HCT116 (cell line): ENCODE measurements around the gene SEPTIN2. TPM values are rescaled to one million over a fixed set of nuclear protein-coding genes. Genes with fewer than 3 reads are reported as not detected.

Experiments
- ATAC-seq: fragments of 200-7000 bp; cut with Tn5 transposase; 2 replicates; pipeline ENCODE4 v1.9.1; 2020; ENCODE audit warnings: mild to moderate bottlenecking, moderate library complexity
- BruUV-seq: library from RNA; stranded (reverse); fragments of 400-500 nt; replicated peaks from 2 replicates; lab custom pipeline; 2021; lab: Mats Ljungman, UMichigan
- CTCF ChIA-PET: fragments of 300-600 bp; sonication (Branson Sonifier 250); formaldehyde crosslinking; loops from one replicate; lab custom pipeline; 2021; ENCODE audit warnings: antibody characterized with exemption; lab: Charles Lee
- POLR2A ChIA-PET: fragments of 300-600, 350-600 bp; sonication (Branson Sonifier 250); formaldehyde crosslinking; loops from one replicate; lab custom pipeline; 2021; ENCODE audit warnings: antibody characterized with exemption; lab: Charles Lee
- RAD21 ChIA-PET, 2 experiments: fragments of 300-600 bp; sonication (Branson Sonifier 250); formaldehyde crosslinking; loops; one replicate each; lab custom pipeline; 2023; ENCODE audit warnings: low total read pairs in 2 of 2; ENCODE audit not compliant: uncharacterized antibody in 2 of 2, unreplicated experiment in 2 of 2, low non-redundant PET in 1 of 2; lab: Charles Lee
- DNase-seq: peaks from one replicate; pipeline ENCODE4 v3.0.0-alpha.2; 2010; ENCODE audit warnings: low read depth, low spot score
- H2AFZ ChIP-seq: fragments of 200-600 bp; shearing (Covaris generic), sonication (generic); 2 replicates; pipeline ENCODE4 v1.6.1; 2017; ENCODE audit warnings: low read depth, mixed run types, mixed read lengths, antibody characterized with exemption, low read length; ENCODE audit not compliant: poor library complexity, severe bottlenecking
- H3K27ac ChIP-seq: 2 replicates; pipeline ENCODE4 v1.5.1; 2012; ENCODE audit warnings: low read depth, low read length
- H3K27me3 ChIP-seq: fragments of 200-600 bp; sonication (generic); 2 replicates; pipeline ENCODE4 v1.6.1; 2016; ENCODE audit warnings: mixed run types, low read length, mixed read lengths; ENCODE audit not compliant: insufficient read depth
- H3K36me3 ChIP-seq, 2 experiments: fragments of 200-500 bp in 1 of 2; fragments of 200-600 bp in 1 of 2; sonication (Bioruptor generic) in 1 of 2; sonication (generic) in 1 of 2; 2 replicates each; pipeline versions ENCODE4 v1.5.1 to v1.6.1; 2014 to 2016; ENCODE audit warnings: low read length in 2 of 2, inconsistent platforms in 1 of 2, mixed read lengths in 1 of 2, mixed run types in 1 of 2; ENCODE audit not compliant: insufficient read depth in 2 of 2, control insufficient read depth in 1 of 2
- H3K4me1 ChIP-seq, 2 experiments: fragments of 200-600 bp in 1 of 2; sonication (generic) in 1 of 2; 2 replicates each; pipeline versions ENCODE4 v1.5.1 to v1.6.1; 2012 to 2017; ENCODE audit warnings: low read length in 2 of 2, inconsistent platforms in 1 of 2, mild to moderate bottlenecking in 1 of 2, mixed read lengths in 1 of 2, mixed run types in 1 of 2, moderate library complexity in 1 of 2; ENCODE audit not compliant: insufficient read depth in 2 of 2, control insufficient read depth in 1 of 2
- H3K4me2 ChIP-seq: fragments of 200-600 bp; sonication (generic); 2 replicates; pipeline ENCODE4 v1.6.1; 2017; ENCODE audit warnings: mixed run types, low read length, mixed read lengths
- H3K4me3 ChIP-seq, 2 experiments: fragments of 200-600 bp in 1 of 2; sonication (generic) in 1 of 2; replicated peaks in 1 of 2; 2 replicates each; pipeline ENCODE4 v1.5.1; 2011 to 2016; ENCODE audit warnings: low read length in 2 of 2, control low read depth in 1 of 2, low read depth in 1 of 2, mild to moderate bottlenecking in 1 of 2, mixed read lengths in 1 of 2, mixed run types in 1 of 2
- H3K79me2 ChIP-seq: fragments of 200-600 bp; sonication (generic); 2 replicates; pipeline ENCODE4 v1.6.1; 2017; ENCODE audit warnings: mild to moderate bottlenecking, mixed run types, low read length, moderate library complexity, mixed read lengths; ENCODE audit not compliant: insufficient read depth
- H3K9ac ChIP-seq: fragments of 200-600 bp; sonication (generic); 2 replicates; pipeline ENCODE4 v1.6.1; 2016; ENCODE audit warnings: low read length, mixed read lengths
- H3K9me2 ChIP-seq: fragments of 200-600 bp; sonication (generic), shearing (Covaris generic); 2 replicates; pipeline ENCODE4 v1.6.1; 2017; ENCODE audit warnings: mixed run types, mild to moderate bottlenecking, moderate library complexity; ENCODE audit not compliant: insufficient read depth
- H3K9me3 ChIP-seq, 2 experiments: fragments of 200-500 bp in 1 of 2; fragments of 200-600 bp in 1 of 2; sonication (Bioruptor generic) in 1 of 2; sonication (generic) in 1 of 2; 2 replicates each; pipeline ENCODE4 v1.6.1; 2014 to 2017; ENCODE audit warnings: low read length in 2 of 2, mixed read lengths in 2 of 2, inconsistent platforms in 1 of 2, low read depth in 1 of 2, mild to moderate bottlenecking in 1 of 2, mixed run types in 1 of 2, moderate library complexity in 1 of 2; ENCODE audit not compliant: control insufficient read depth in 1 of 2, insufficient read depth in 1 of 2
- H4K20me1 ChIP-seq: fragments of 200-600 bp; sonication (generic), shearing (Covaris generic); 2 replicates; pipeline ENCODE4 v1.6.1; 2017; ENCODE audit warnings: mixed run types, mild to moderate bottlenecking, moderate library complexity; ENCODE audit not compliant: insufficient read depth
- ATF3 ChIP-seq: IDR thresholded peaks from 2 replicates; pipeline ENCODE4 v1.6.1; 2012
- ELF1 ChIP-seq: IDR thresholded peaks from 2 replicates; pipeline ENCODE4 v1.6.1; 2012; ENCODE audit warnings: low read depth, borderline replicate concordance
- EZH2 ChIP-seq: fragments of 200-600 bp; sonication (generic); IDR thresholded peaks from 2 replicates; pipeline ENCODE4 v1.6.1; 2017; ENCODE audit warnings: antibody characterized with exemption, mixed run types
- EZH2phosphoT487 ChIP-seq: fragments of 200-600 bp; IDR thresholded peaks from 2 replicates; pipeline ENCODE4 v1.6.1; 2018; ENCODE audit warnings: antibody characterized with exemption, borderline replicate concordance
- FOSL1 ChIP-seq: IDR thresholded peaks from 2 replicates; pipeline ENCODE4 v1.6.1; 2012; ENCODE audit warnings: low read depth
- JUND ChIP-seq: IDR thresholded peaks from 2 replicates; pipeline ENCODE4 v1.6.1; 2012
- SIN3A ChIP-seq: IDR thresholded peaks from 2 replicates; pipeline ENCODE4 v1.6.1; 2012; ENCODE audit warnings: low read depth
- SP1 ChIP-seq: IDR thresholded peaks from 2 replicates; pipeline ENCODE4 v1.6.1; 2012; ENCODE audit warnings: low read depth
- SRF ChIP-seq: IDR thresholded peaks from 2 replicates; pipeline ENCODE4 v1.6.1; 2012; ENCODE audit warnings: low read depth
- YY1 ChIP-seq: IDR thresholded peaks from 2 replicates; pipeline ENCODE4 v1.6.1; 2011; ENCODE audit warnings: low read length, low read depth, moderate library complexity, mild to moderate bottlenecking; ENCODE audit not compliant: insufficient replicate concordance; ENCODE audit errors: extremely low read depth
- ZFX ChIP-seq: fragments of 450-650 bp; IDR thresholded peaks from 2 replicates; pipeline ENCODE4 v1.6.1; 2017
- ZNF274 ChIP-seq: fragments of 200-500 bp; sonication (Bioruptor generic); IDR thresholded peaks from 2 replicates; pipeline ENCODE4 v1.6.1; 2014; ENCODE audit warnings: mild to moderate bottlenecking, low read depth, low read length, inconsistent platforms
- intact Hi-C: fragments of 100-400 bp; cut with micrococcal nuclease; formaldehyde crosslinking; loops from 2 replicates; pipeline ENCODE4 v1.10.0; 2022
- total RNA-seq: library from RNA; stranded (reverse); gene quantifications from one replicate; pipeline ENCODE4 v1.2.1, GENCODE V29; 2021; ENCODE audit not compliant: unreplicated experiment
- TF ChIP-seq, protein P1 (sequence below): IDR thresholded peaks from 2 replicates; pipeline ENCODE4 v1.6.1; 2012
- TF ChIP-seq, protein P2 (sequence below): IDR thresholded peaks from 2 replicates; pipeline ENCODE4 v1.6.1; 2012; ENCODE audit warnings: low read depth
- TF ChIP-seq, protein P3 (sequence below): IDR thresholded peaks from 2 replicates; pipeline ENCODE4 v1.6.1; 2011; ENCODE audit warnings: mild to moderate bottlenecking, low read length, moderate library complexity; ENCODE audit not compliant: insufficient replicate concordance; ENCODE audit errors: extremely low read depth

The SEPTIN2 gene
- total RNA-seq, 1 experiment from 2014 or later: 317 TPM

- no peak overlapping the region for H2AFZ ChIP-seq
- DNase-seq (no peak), ATAC-seq (no peak)
- H3K79me2 ChIP-seq: peaks cover 99% of the 10 kb centered on the region
- H3K4me2 ChIP-seq: no peak overlapping the region
- ChIA-PET RAD21 (no interaction called here), POLR2A (no interaction called here), CTCF (no interaction called here)
- H3K4me1 ChIP-seq: 0 out of 4 replicates have a peak, but pooled peaks cover 0 to 3% of the 10 kb centered on the region in 2 experiments
- intact Hi-C loops: no loop called here
- no peak overlapping the region for H3K4me3 ChIP-seq
- TF ChIP-seq, protein P1, sequence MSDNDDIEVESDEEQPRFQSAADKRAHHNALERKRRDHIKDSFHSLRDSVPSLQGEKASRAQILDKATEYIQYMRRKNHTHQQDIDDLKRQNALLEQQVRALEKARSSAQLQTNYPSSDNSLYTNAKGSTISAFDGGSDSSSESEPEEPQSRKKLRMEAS: no peak
- no peak for TF ChIP-seq EZH2
- TF ChIP-seq, protein P2, sequence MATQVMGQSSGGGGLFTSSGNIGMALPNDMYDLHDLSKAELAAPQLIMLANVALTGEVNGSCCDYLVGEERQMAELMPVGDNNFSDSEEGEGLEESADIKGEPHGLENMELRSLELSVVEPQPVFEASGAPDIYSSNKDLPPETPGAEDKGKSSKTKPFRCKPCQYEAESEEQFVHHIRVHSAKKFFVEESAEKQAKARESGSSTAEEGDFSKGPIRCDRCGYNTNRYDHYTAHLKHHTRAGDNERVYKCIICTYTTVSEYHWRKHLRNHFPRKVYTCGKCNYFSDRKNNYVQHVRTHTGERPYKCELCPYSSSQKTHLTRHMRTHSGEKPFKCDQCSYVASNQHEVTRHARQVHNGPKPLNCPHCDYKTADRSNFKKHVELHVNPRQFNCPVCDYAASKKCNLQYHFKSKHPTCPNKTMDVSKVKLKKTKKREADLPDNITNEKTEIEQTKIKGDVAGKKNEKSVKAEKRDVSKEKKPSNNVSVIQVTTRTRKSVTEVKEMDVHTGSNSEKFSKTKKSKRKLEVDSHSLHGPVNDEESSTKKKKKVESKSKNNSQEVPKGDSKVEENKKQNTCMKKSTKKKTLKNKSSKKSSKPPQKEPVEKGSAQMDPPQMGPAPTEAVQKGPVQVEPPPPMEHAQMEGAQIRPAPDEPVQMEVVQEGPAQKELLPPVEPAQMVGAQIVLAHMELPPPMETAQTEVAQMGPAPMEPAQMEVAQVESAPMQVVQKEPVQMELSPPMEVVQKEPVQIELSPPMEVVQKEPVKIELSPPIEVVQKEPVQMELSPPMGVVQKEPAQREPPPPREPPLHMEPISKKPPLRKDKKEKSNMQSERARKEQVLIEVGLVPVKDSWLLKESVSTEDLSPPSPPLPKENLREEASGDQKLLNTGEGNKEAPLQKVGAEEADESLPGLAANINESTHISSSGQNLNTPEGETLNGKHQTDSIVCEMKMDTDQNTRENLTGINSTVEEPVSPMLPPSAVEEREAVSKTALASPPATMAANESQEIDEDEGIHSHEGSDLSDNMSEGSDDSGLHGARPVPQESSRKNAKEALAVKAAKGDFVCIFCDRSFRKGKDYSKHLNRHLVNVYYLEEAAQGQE: no peak
- no peak for TF ChIP-seq FOSL1
- TF ChIP-seq ZFX: no peak
- TF ChIP-seq ATF3: no peak
- TF ChIP-seq SRF: no peak
- no peak for TF ChIP-seq JUND
- TF ChIP-seq YY1: no peak
- TF ChIP-seq SP1: no peak
- TF ChIP-seq EZH2phosphoT487: no peak
- TF ChIP-seq ZNF274: no peak
- no peak for TF ChIP-seq ELF1
- no peak for TF ChIP-seq SIN3A
- TF ChIP-seq, protein P3, sequence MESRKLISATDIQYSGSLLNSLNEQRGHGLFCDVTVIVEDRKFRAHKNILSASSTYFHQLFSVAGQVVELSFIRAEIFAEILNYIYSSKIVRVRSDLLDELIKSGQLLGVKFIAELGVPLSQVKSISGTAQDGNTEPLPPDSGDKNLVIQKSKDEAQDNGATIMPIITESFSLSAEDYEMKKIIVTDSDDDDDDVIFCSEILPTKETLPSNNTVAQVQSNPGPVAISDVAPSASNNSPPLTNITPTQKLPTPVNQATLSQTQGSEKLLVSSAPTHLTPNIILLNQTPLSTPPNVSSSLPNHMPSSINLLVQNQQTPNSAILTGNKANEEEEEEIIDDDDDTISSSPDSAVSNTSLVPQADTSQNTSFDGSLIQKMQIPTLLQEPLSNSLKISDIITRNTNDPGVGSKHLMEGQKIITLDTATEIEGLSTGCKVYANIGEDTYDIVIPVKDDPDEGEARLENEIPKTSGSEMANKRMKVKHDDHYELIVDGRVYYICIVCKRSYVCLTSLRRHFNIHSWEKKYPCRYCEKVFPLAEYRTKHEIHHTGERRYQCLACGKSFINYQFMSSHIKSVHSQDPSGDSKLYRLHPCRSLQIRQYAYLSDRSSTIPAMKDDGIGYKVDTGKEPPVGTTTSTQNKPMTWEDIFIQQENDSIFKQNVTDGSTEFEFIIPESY: no peak
- BruUV-seq: no TSS peak
- no peaks in the 10 kb centered on the region for H3K9me3 ChIP-seq
- peaks cover 8 to 52% of the 10 kb centered on the region in 2 experiments for H3K36me3 ChIP-seq
- no peaks in the 10 kb centered on the region for H3K27me3 ChIP-seq
- no peaks in the 10 kb centered on the region for H3K9me2 ChIP-seq
- H3K9ac ChIP-seq: no peak overlapping the region
- peaks cover 41% of the 10 kb centered on the region for H4K20me1 ChIP-seq
- no peak overlapping the region for H3K27ac ChIP-seq
Measured at GRCh38 chr2:241323778-241324177, 8.1 kb downstream of the SEPTIN2 start.
